Measurements from ENCODE around the gene SLC9B1.

The SLC9B1 gene

GRCh38 chr4:102862016-102862415, 157.5 kb downstream of the SLC9B1 start:
- H3K36me3 Mint-ChIP-seq (ENCODE audit: insufficient read depth), result no peaks in the 10 kb centered on the region
- no peaks in the 10 kb centered on the region for H3K27me3 Mint-ChIP-seq
- peaks cover 4 to 9% of the 10 kb centered on the region in 2 donors for H3K4me1 Mint-ChIP-seq (ENCODE audit: low read depth in 2 of 2)
- ATAC-seq (replicated peaks) (no peak), DNase-seq (no peak)
- H3K9me3 Mint-ChIP-seq, result peaks cover 5 to 18% of the 10 kb centered on the region in 2 donors
- H3K4me3 Mint-ChIP-seq, result no peak overlapping the region
- H3K27ac Mint-ChIP-seq, result no peak overlapping the region

- no peak overlapping the region for H3K27ac Mint-ChIP-seq
- no peak for ATAC-seq (replicated peaks)
- H3K4me1 Mint-ChIP-seq (ENCODE audit: low read depth in 2 of 2), result peaks cover 4% of the 10 kb centered on the region in 2 donors
- no peaks in the 10 kb centered on the region for H3K36me3 Mint-ChIP-seq (ENCODE audit: insufficient read depth)
- no peak overlapping the region for H3K4me3 Mint-ChIP-seq
- H3K9me3 Mint-ChIP-seq, result peaks cover 5 to 18% of the 10 kb centered on the region in 2 donors
- H3K27me3 Mint-ChIP-seq, result no peaks in the 10 kb centered on the region
- DNase-seq, result no peak
Measured at GRCh38 chr4:102860611-102861324, 158.7 kb downstream of the SLC9B1 start.

GRCh38 chr4:102858828-102859464, 160.6 kb downstream of the SLC9B1 start:
- ATAC-seq (replicated peaks), result no peak
- no peak overlapping the region for H3K27ac Mint-ChIP-seq
- H3K36me3 Mint-ChIP-seq (ENCODE audit: insufficient read depth), result no peaks in the 10 kb centered on the region
- H3K9me3 Mint-ChIP-seq, result peaks cover 5 to 18% of the 10 kb centered on the region in 2 donors
- peaks cover 0 to 4% of the 10 kb centered on the region in 2 donors for H3K4me1 Mint-ChIP-seq (ENCODE audit: low read depth in 2 of 2)
- no peak for DNase-seq
- no peaks in the 10 kb centered on the region for H3K27me3 Mint-ChIP-seq
- H3K4me3 Mint-ChIP-seq, result no peak overlapping the region
